GM12892 (cell line): ENCODE results near the gene UNC119.

Source experiments
- POLR2AphosphoS5 ChIP-seq: IDR thresholded peaks from 2 replicates; pipeline ENCODE4 v1.6.1; 2011; ENCODE audit warnings: low read depth, low read length, control low read depth
- TAF1 ChIP-seq: IDR thresholded peaks from 2 replicates; pipeline ENCODE4 v1.6.1; 2011; ENCODE audit warnings: low read depth, mild to moderate bottlenecking, control low read depth, low read length, borderline replicate concordance

GRCh38 chr17:28500712-28501379 lies 51.6 kb downstream of the UNC119 start:
- TF ChIP-seq POLR2AphosphoS5: peak; percentile 44
- no peak; the same call in 1 of the 2 replicates for TF ChIP-seq TAF1
